ENCODE measurements around the gene ISY1.
"Not testable (repeated sequence)": the region's sequence is repeated elsewhere in the genome, so short reads cannot be mapped to it uniquely, and the experiment has no call there.

ISY1 gene

DNA sequence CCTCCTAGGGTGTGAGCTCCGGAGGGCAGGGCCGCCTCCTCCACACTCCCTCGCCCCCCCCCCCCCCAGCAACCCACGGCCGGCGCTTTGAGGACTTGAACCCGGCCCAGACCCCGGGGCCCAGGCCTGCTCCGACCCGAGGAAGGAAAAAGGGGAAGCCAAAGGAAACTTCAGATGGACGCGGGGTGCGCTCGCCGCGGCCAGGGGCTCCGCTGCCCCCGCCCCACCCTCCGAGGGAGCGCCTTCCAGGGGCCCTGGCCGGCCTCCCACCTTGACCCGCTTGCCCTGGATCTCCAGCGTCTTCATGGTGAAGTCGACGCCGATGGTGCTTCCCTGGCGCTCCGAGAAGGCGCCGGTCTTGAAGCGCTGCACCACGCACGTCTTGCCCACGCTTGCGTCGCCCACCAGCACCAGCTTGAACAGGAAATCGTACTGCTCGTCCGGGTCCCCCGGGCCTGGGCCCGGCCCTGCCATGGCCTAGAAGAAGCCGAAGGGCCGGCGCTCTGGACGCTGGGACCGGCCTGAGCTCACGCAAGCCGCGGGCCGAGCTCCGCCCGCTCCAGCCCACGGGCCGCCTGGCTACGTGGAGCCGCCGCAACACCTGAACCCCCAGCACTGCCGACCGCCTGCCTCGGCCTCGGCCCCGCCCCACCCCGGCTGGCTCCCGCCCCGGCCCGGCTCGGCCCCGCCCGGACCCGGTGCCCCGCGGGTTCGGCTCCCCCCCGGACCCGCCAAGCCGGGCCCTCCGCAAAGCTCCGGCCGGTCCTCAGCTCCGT lies 39.7 kb downstream of the ISY1 start:
- DNase-seq = peak in 13 of 56 donors; percentile 19 to 59 (median 43)

- DNase-seq = peak in 34 of 56 donors; percentile 4 to 58 (median 20)
Measured at GRCh38 chr3:129120254-129121004, 40.4 kb downstream of the ISY1 start.

DNA sequence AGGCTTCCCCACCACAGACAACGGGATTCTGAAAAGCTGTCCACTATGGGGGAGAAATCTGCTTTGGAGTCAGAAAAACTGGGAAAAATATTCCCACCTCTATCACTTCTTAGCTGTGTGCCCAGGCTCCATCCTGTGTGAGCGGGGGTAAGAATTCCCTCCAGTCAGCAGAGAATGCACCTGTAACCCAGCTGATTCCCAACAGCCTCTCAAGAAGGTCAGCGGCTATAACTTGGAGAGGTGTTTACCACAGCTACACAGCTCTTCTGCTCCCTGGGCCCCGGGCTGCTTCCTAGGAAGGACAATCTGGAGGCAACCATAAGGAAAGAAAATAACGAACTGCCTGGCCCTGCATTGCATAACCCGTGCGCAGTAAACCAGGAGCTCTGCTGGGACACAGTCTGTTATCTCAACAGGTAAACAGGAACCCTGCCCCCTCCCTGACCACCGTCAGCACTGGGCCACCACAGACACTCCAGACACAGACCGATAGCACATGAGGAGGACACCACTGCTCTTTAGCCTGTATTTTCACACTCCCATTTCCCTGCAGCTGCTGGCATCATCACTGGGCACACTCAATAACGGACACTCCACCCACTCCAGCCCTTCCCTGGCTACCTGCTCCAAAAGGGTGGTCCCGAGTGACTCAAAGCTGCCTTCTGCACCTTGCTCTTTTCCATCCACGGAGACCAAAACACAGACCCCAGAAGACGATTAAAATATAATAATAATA lies 41.3 kb downstream of the ISY1 start:
- no peak for DNase-seq

DNA sequence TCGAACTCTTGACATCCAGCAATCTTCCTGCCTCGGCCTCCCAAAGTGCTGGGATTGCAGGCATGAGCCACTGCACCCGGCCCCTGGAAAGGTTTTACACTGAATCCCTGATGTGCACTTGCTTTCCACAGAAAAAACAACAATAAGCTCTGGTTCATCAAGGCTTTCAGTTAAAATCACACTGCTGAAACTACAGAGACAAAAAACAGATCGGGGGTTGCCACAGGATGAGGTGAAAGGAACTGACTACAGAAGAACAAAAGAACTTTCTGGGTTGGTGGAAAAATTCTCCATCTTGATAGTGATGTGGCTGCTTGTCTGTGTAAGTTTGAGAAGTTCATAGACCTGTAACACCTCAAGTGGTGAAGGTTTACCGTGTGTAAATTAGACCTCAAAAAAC lies 42.1 kb downstream of the ISY1 start:
- no peak for DNase-seq

DNA sequence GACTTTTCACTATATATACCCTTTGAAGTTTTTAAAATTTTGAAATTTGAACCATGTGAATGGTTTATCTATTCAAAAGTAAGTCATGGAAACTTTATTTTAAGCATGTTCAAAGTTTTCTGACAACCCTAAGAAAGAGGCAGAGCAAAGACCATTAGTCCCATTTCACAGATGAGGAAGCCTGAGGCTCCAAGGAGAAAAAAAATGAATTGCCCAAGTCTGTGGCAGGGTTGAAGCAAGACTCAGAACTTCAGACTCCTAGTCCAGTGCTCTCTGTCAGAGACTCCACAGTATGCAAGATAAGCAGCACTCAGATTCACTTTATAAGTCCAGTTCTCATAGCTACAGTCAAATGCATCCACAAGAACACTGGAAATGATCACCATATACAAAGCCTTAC lies 43.7 kb downstream of the ISY1 start:
- no peak for DNase-seq

- no peak for DNase-seq
Measured at GRCh38 chr3:129116482-129116946, 44.3 kb downstream of the ISY1 start.

DNA sequence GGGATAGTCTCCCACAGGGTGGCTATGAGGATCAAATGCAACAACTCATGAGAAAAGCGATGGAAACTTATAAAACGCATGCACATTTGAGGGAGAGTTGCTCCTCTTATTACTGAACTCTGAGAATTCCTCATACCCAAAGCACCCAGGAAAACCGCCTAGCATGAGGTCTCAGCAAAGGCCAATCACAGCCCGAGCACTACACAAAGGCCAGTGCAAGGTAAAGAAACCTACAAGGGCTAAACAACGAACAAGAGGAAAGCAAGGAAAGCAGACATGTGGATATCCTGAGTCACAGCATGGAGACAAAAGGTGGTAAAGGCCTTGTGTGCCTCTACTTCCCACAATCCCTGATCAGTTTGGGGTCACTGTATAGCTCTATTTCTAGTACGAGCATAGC lies 46.4 kb downstream of the ISY1 start:
- no peak for DNase-seq

- DNase-seq = no peak
Measured at GRCh38 chr3:129112308-129113052, 48.4 kb downstream of the ISY1 start.

- not testable (repeated sequence) for DNase-seq
Measured at GRCh38 chr3:129111076-129111780, 49.6 kb downstream of the ISY1 start.

DNA sequence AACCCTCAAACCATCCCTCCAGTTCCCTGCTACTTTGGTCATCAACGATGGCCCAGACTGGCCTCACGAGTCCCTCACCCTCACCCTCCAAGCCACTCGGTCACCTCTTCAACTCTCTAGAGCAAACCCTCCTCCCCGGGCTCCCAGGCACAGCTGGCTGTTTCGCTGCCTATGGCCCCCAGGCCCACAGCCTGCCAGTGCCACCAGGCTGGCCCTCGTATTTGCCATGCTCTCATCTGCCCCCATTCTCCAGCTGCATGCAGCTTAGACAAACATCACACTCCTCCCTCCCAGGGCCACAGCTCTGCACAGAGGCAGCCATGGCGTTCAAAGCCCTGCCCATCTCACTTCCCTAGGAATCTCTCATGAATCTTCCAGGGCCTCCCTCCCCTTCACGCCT lies 53.1 kb downstream of the ISY1 start:
- DNase-seq = no peak

DNA sequence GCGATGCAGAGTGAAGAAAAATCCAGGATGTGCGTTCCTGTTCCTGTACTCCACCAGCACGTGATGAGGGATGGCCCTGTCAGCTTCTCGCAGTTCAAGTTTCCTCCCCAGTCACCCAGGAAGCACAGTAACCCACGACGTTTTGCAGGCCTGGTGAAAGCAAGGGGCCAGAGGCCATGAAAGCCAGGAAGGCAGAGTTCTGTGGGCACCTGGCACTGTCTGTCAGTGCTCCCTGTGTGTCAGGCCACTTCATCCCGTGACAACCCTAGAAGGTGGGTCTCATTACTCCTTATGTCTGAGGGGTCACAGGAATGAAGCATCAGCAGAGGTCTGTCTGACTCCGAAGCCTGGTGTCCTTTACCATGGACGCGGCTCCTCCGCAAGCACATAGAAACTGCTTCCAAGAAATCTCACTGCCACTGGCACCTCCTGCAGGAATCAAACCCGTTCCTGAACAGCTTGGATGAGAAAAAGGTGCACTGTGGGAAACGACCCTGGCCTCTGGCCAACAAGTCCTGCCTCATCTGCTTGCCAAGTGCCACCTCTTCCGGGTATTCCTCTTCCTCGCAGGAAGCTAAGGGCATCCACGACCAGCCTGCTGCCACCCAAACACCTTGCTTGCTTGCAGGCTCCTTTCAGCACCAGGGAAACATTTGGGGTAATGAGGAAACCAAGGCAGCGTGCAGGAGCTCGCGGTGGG lies 53.8 kb downstream of the ISY1 start:
- DNase-seq = no peak

- no peak for DNase-seq
Measured at GRCh38 chr3:129106320-129106719, 54.5 kb downstream of the ISY1 start.

DNA sequence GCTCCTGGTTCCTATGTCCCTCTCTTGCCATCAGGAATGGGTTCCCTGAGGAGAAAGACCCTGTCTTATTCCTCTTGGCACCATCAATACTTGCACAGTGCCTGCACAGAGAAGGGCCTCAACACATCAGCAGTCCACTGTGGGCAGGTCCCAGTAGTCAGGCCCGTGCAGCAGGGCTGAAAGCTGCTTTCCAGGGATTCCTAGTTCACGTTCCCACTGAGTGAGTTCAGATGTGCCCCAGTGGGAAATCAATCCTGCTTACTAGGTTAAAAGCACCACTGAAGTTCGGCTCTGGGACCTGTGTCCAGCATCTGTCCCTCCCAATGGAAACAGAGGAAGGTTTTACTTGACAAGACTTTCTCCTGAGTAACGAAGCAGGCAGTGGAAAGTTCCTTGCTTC lies 55.0 kb downstream of the ISY1 start:
- DNase-seq = no peak

DNA sequence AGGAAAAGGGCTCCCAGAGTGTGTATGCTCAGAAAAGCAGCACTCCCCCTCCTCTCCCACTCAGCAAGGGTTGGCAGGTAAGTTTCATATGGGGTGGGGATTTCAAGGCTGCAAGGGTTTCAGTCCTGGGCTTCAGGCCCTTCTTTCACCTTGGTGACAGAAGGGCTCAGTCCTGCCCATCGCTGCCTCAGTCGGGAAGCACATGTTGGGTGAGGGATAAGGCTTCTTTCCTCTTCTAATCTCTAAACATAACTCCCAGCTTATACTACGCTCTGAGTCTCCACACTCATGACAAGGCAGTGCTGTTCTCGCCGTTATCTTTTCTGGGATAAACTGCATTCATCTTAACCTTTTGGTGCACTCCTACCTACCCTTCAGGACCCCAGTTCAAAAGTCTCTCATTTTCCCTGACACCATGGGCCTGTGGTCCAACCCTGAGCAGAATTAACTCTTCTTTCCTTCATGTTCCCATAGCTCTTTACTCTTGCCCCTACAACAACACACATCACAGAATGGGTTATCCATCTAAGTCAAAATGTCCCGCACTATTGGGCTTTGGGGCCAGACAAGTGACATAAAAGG lies 56.3 kb downstream of the ISY1 start:
- no peak for DNase-seq

DNA sequence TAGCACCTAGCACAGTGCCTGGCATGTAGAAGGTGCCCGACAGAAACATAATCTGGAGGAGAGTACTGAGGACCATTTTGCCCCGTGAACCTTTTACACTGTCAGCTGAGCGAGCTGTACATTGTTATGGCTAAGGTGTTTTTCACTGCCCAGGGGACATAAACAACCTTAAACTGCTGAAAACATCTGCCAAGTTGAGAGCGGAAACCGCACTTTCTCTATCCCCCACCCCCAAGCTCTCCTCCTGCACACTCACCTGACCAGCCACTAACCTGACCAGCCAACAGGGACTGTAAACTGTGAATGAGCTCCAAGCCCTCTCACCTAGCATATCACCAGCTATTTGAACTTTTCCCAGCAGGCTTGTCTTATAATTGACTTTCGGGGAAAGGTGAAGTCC lies 56.8 kb downstream of the ISY1 start:
- DNase-seq = no peak

- no peak for DNase-seq
Measured at GRCh38 chr3:129103296-129103695, 57.6 kb downstream of the ISY1 start.

DNA sequence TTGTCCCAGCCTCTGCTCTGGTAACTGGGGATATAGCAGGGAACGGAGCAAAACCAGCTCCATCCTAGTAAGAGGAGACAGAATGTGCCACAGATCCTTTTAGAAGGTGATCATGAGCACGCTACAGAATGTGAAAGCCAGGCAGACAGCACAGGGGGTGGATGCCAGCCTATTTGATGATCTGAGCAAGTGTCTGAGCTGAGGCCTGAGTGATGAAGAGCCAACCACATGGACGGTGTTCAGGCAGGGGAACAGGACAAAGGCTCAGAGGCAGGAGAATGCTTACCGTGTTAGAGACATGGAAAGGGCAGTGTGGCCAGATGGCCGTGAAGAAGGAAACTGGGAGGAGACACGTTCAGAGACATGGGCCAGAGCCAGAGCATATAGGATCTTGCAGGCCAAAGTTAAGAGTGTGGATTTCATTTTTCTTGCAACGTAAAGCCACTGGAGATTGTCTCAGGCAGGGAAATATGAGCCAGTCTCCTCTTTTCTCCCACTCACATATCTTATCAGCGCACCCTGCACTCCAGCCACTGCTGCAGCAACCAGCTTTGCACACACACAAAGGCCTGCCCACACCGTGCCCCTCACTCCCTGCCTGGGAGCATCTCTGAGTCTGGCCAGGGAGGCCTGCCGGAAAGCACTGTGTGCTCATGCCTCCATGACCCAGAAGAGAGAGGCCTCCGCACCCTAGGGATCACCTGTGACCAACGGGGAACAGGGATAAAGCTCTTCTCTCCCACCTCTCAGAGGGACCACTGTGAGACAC lies 59.3 kb downstream of the ISY1 start:
- DNase-seq = no peak

DNA sequence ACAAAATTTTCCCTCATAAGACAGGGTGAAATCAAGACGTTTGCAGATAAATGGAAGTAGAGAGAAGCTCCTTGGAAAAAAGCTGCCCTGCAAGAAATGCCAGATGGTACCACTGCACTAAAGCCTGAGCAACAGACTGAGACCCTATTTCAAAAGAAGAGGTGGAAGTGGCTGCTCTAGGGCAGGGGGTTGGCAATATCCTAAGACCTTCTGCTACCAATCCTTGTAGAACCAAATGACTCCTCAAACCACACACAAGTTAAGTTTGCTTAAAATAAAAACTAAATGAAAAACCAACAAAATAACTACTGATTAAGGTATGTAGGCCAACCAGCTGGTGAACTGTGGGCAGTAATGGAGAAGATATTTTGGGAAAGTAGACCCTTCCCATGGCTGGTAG lies 60.6 kb downstream of the ISY1 start:
- no peak for DNase-seq

DNA sequence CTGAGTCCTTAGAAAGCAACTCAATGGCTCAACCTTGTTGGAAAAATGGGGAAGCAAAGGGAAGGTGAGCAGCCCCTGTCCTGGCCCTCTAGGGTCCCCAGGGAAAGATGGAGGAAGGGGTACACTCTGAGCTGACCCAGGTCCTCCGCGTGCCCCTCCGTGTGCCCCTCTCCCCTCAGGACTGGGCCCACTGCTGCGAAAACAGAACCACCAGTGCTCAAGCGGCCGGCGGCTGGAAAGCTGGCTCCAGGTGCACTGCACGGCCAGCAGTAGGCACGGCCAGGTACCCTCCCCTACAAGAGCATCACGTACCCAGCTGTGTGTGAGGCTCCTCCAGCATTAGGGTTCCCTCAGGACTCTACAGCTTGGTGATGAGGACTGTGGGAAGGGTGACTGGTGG lies 65.6 kb downstream of the ISY1 start:
- no peak for DNase-seq
